Keratinocyte (primary cell): ENCODE data around the gene TNS3. TPM values are rescaled to one million over a fixed set of nuclear protein-coding genes. Genes with fewer than 3 reads are reported as not detected.

Source experiments
- DNase-seq: peaks from one replicate; pipeline ENCODE4 v3.0.0-alpha.2; 2011; ENCODE audit warnings: low read depth, missing footprints, low spot score
- FAIRE-seq: peaks from 2 replicates; lab custom pipeline; 2011; peaks lifted over from hg19 to GRCh38; lab: Jason Lieb, UNC
- H2AFZ ChIP-seq: 2 replicates; pipeline ENCODE4 v1.6.0; 2012; ENCODE audit warnings: low read length, control low read depth, inconsistent platforms; ENCODE audit not compliant: control insufficient read depth
- H3K27ac ChIP-seq: 2 replicates; pipeline ENCODE4 v1.5.1; 2011; ENCODE audit warnings: low read length; ENCODE audit not compliant: control insufficient read depth, insufficient read depth
- H3K27me3 ChIP-seq: 3 replicates; pipeline ENCODE4 v1.6.0; 2011; ENCODE audit warnings: low read length; ENCODE audit not compliant: control insufficient read depth, insufficient read depth; ENCODE audit errors: extremely low read depth
- H3K36me3 ChIP-seq, 2 experiments: 2 replicates in 1 of 2; 3 replicates in 1 of 2; pipeline ENCODE4 v1.5.1; 2011; ENCODE audit warnings: low read length in 2 of 2, mild to moderate bottlenecking in 1 of 2; ENCODE audit not compliant: control insufficient read depth in 2 of 2, insufficient read depth in 2 of 2; ENCODE audit errors: extremely low read depth in 1 of 2
- H3K4me1 ChIP-seq: 3 replicates; pipeline ENCODE4 v1.5.1; 2011; ENCODE audit warnings: low read length; ENCODE audit not compliant: control insufficient read depth, insufficient read depth; ENCODE audit errors: extremely low read depth
- H3K4me2 ChIP-seq: 3 replicates; pipeline ENCODE4 v1.6.0; 2011; ENCODE audit warnings: low read depth, low read length; ENCODE audit not compliant: control insufficient read depth, insufficient read depth; ENCODE audit errors: extremely low read depth
- H3K4me3 ChIP-seq, 3 experiments: fragments of 200-600 bp in 1 of 3; sonication (generic) in 1 of 3; 2 replicates in 2 of 3; 3 replicates in 1 of 3; pipeline ENCODE4 v1.5.1; 2011 to 2016; ENCODE audit warnings: low read length in 3 of 3, mild to moderate bottlenecking in 3 of 3, control low read depth in 2 of 3, inconsistent platforms in 1 of 3, low read depth in 1 of 3, mixed read lengths in 1 of 3, mixed run types in 1 of 3, moderate library complexity in 1 of 3; ENCODE audit not compliant: control insufficient read depth in 2 of 3, insufficient read depth in 2 of 3; ENCODE audit errors: extremely low read depth in 1 of 3
- H3K79me2 ChIP-seq: 2 replicates; pipeline ENCODE4 v1.6.0; 2012; ENCODE audit warnings: low read length; ENCODE audit not compliant: control insufficient read depth, insufficient read depth
- H3K9ac ChIP-seq: 3 replicates; pipeline ENCODE4 v1.6.0; 2011; ENCODE audit warnings: low read length; ENCODE audit not compliant: control insufficient read depth, insufficient read depth; ENCODE audit errors: extremely low read depth
- H3K9me1 ChIP-seq: 3 replicates; pipeline ENCODE4 v1.6.0; 2011; ENCODE audit warnings: low read length; ENCODE audit not compliant: control insufficient read depth, insufficient read depth; ENCODE audit errors: extremely low read depth
- H3K9me3 ChIP-seq: 2 replicates; pipeline ENCODE4 v1.5.1; 2012; ENCODE audit warnings: low read depth, low read length; ENCODE audit not compliant: control insufficient read depth
- H4K20me1 ChIP-seq: 3 replicates; pipeline ENCODE4 v1.6.0; 2011; ENCODE audit warnings: low read length; ENCODE audit not compliant: control insufficient read depth, insufficient read depth; ENCODE audit errors: extremely low read depth
- CTCF ChIP-seq, 3 experiments: IDR thresholded peaks in 1 of 3; conservative IDR thresholded peaks in 1 of 3; optimal IDR thresholded peaks in 1 of 3; 2 replicates in 2 of 3; 3 replicates in 1 of 3; pipeline versions ENCODE3 to v1.5.1; 2011; ENCODE audit warnings: low read length in 3 of 3, mild to moderate bottlenecking in 3 of 3, moderate library complexity in 2 of 3, control low read depth in 1 of 3, inconsistent platforms in 1 of 3; ENCODE audit not compliant: insufficient read depth in 2 of 3; ENCODE audit errors: extremely low read depth in 1 of 3
- EZH2 ChIP-seq: IDR thresholded peaks from one replicate; pipeline ENCODE4 v1.6.1; 2012; ENCODE audit warnings: inconsistent platforms, mild to moderate bottlenecking, low read length, moderate library complexity
- dilution Hi-C: fragments of 300-500 bp; cut with MboI; formaldehyde crosslinking; loops from one replicate; pipeline ENCODE4 v1.7.0; 2020; ENCODE audit warnings: low sequenced_read_pairs; ENCODE audit not compliant: extremely low pct_ligation_motif_present
- polyA plus RNA-seq, 5 experiments: library from polyadenylated mRNA; depleted of rRNA in 3 of 5; stranded (reverse) in 3 of 5; stranded (forward) in 1 of 5; unstranded in 1 of 5; fragments of >200 nt; gene quantifications; 1 replicate in 1 of 5; 2 replicates in 3 of 5; 3 replicates in 1 of 5; pipeline versions ENCODE4 v1.2.1 to v1.2.3, GENCODE V29; 2011 to 2012; ENCODE audit warnings: missing spikeins in 2 of 5, low read depth in 1 of 5, low replicate concordance in 1 of 5

The TNS3 gene
- polyA plus RNA-seq, 1 donor (not counting 4 experiments of a cell fraction or from before 2014, with no cell fraction given) = 3.9 TPM

- no peak for FAIRE-seq
- no peak overlapping the region for H2AFZ ChIP-seq
- H4K20me1 ChIP-seq = no peaks in the 10 kb centered on the region
- no peak overlapping the region for H3K4me2 ChIP-seq
- H3K27me3 ChIP-seq = no peaks in the 10 kb centered on the region
- dilution Hi-C loops = loop anchor here (25.0 kb wide), 1 partner anchor 90 kb away; no protein-coding TSS in a partner anchor
- no peaks in the 10 kb centered on the region for H3K36me3 ChIP-seq
- no peak overlapping the region for H3K4me3 ChIP-seq
- no peaks in the 10 kb centered on the region for H3K9me3 ChIP-seq
- no peak for DNase-seq
- no peak overlapping the region for H3K9ac ChIP-seq
- no peak overlapping the region for H3K27ac ChIP-seq
- H3K79me2 ChIP-seq = no peaks in the 10 kb centered on the region
- peaks cover 3% of the 10 kb centered on the region for H3K4me1 ChIP-seq
- TF ChIP-seq EZH2 (no peak), CTCF (optimal IDR thresholded peaks at IDR 0.05 in 1 of 3, IDR thresholded peaks at IDR 0.05 in 1 of 3, conservative IDR thresholded peaks at IDR 0.05 in 1 of 3; ENCODE audit: extremely low read depth in 1 of 3, insufficient read depth in 2 of 3, low read length in 3 of 3) (no peak)
- no peaks in the 10 kb centered on the region for H3K9me1 ChIP-seq
Observed at GRCh38 chr7:47447621-47448349, 134.1 kb downstream of the TNS3 start.

GRCh38 chr7:47446871-47447466 is 134.9 kb downstream of the TNS3 start:
- no peaks in the 10 kb centered on the region for H3K4me1 ChIP-seq
- DNase-seq = no peak
- no peak overlapping the region for H3K27ac ChIP-seq
- dilution Hi-C loops = loop anchor here (25.0 kb wide), 1 partner anchor 90 kb away; no protein-coding TSS in a partner anchor
- H3K36me3 ChIP-seq = no peaks in the 10 kb centered on the region
- H3K9me3 ChIP-seq = no peaks in the 10 kb centered on the region
- H3K4me2 ChIP-seq = no peak overlapping the region
- H4K20me1 ChIP-seq = no peaks in the 10 kb centered on the region
- no peak overlapping the region for H3K4me3 ChIP-seq
- no peaks in the 10 kb centered on the region for H3K79me2 ChIP-seq
- H3K27me3 ChIP-seq = no peaks in the 10 kb centered on the region
- H3K9me1 ChIP-seq = no peaks in the 10 kb centered on the region
- H3K9ac ChIP-seq = no peak overlapping the region
- H2AFZ ChIP-seq = no peak overlapping the region
- no peak for TF ChIP-seq EZH2
- TF ChIP-seq CTCF (optimal IDR thresholded peaks at IDR 0.05 in 1 of 3, IDR thresholded peaks at IDR 0.05 in 1 of 3, conservative IDR thresholded peaks at IDR 0.05 in 1 of 3; ENCODE audit: extremely low read depth in 1 of 3, insufficient read depth in 2 of 3, low read length in 3 of 3) = no peak
- no peak for FAIRE-seq
